Calu3 (cell line): ENCODE data around the gene ZWILCH. TPM values are rescaled to one million over a fixed set of nuclear protein-coding genes. Genes with fewer than 3 reads are reported as not detected.
"Not testable (repeated sequence)": the region's sequence is repeated elsewhere in the genome, so short reads cannot be mapped to it uniquely, and the experiment has no call there.

Experiments
- BruUV-seq: library from RNA; stranded (reverse); fragments of 400-500 nt; replicated peaks from 2 replicates; lab custom pipeline; 2021; lab: Mats Ljungman, UMichigan
- CTCF ChIA-PET: fragments of 300-600 bp; sonication (Branson Sonifier 250); formaldehyde crosslinking; loops from one replicate; lab custom pipeline; 2022; ENCODE audit warnings: antibody characterized with exemption; lab: Charles Lee
- DNase-seq: peaks from one replicate; pipeline ENCODE4 v3.0.0; 2022
- H3K27ac Mint-ChIP-seq: one replicate; pipeline ENCODE4 v1.8.0; 2022; ENCODE audit warnings: mixed read lengths; ENCODE audit not compliant: unreplicated experiment
- H3K27me3 Mint-ChIP-seq: one replicate; pipeline ENCODE4 v1.8.0; 2022; ENCODE audit warnings: mixed read lengths; ENCODE audit not compliant: unreplicated experiment
- H3K36me3 Mint-ChIP-seq: one replicate; pipeline ENCODE4 v1.8.0; 2022; ENCODE audit warnings: mild to moderate bottlenecking, moderate library complexity, mixed read lengths; ENCODE audit not compliant: insufficient read depth, unreplicated experiment
- H3K4me1 Mint-ChIP-seq: one replicate; pipeline ENCODE4 v1.8.0; 2022; ENCODE audit warnings: mild to moderate bottlenecking, low read depth, mixed read lengths; ENCODE audit not compliant: unreplicated experiment
- H3K4me3 Mint-ChIP-seq: one replicate; pipeline ENCODE4 v1.8.0; 2022; ENCODE audit warnings: mild to moderate bottlenecking, low read depth, moderate library complexity, mixed read lengths; ENCODE audit not compliant: unreplicated experiment
- H3K9me3 Mint-ChIP-seq: one replicate; pipeline ENCODE4 v1.8.0; 2022; ENCODE audit warnings: low read depth, mixed read lengths; ENCODE audit not compliant: unreplicated experiment
- intact Hi-C: fragments of 100-400 bp; cut with micrococcal nuclease; formaldehyde crosslinking; loops from one replicate; pipeline ENCODE4 v1.10.0; 2022; ENCODE audit not compliant: unreplicated experiment
- total RNA-seq: library from RNA; stranded (reverse); gene quantifications from 2 replicates; pipeline ENCODE4 v1.2.3, GENCODE V29; 2022
- TF ChIP-seq, protein P1 (sequence below): fragments of 200-600 bp; IDR thresholded peaks from one replicate; pipeline ENCODE4 v1.8.0; 2022; ENCODE audit warnings: antibody characterized with exemption; ENCODE audit not compliant: unreplicated experiment

Gene ZWILCH
- total RNA-seq, 1 experiment from 2014 or later: 34.5 TPM

DNA sequence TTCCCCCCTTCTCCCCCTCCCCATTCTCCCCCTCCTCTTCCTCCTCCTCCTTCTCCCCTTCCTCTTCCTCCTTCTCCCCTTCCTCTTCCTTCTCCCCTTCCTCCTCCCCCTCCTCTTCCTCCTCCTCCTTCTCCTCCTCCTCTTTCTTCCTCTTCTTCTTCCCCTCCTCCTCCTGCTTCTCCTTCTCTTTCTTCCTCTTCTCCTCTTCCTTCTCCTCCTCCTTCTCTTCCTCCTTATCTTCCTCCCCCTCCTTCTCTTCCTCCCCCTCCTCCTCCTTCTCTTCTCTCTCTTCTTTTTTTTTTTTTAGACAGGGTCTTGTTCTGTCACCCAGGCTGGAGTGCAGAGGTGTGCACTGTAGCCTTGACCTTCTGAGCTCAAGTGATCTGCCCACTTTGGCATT, 81.9 kb downstream of the ZWILCH start:
- no TSS peak for BruUV-seq
- Mint-ChIP-seq H3K4me3 (no peak overlapping the region), H3K27ac (no peak overlapping the region), H3K27me3 (peaks cover 32% of the 10 kb centered on the region), H3K4me1 (peaks cover 7% of the 10 kb centered on the region), H3K9me3 (no peaks in the 10 kb centered on the region), H3K36me3 (no peaks in the 10 kb centered on the region)
- CTCF ChIA-PET: interaction anchor here (0.7 kb wide), 2 partner anchors 37 to 202 kb away, joined by 5 to 6 read pairs; no protein-coding TSS in a partner anchor
- TF ChIP-seq, protein P1, sequence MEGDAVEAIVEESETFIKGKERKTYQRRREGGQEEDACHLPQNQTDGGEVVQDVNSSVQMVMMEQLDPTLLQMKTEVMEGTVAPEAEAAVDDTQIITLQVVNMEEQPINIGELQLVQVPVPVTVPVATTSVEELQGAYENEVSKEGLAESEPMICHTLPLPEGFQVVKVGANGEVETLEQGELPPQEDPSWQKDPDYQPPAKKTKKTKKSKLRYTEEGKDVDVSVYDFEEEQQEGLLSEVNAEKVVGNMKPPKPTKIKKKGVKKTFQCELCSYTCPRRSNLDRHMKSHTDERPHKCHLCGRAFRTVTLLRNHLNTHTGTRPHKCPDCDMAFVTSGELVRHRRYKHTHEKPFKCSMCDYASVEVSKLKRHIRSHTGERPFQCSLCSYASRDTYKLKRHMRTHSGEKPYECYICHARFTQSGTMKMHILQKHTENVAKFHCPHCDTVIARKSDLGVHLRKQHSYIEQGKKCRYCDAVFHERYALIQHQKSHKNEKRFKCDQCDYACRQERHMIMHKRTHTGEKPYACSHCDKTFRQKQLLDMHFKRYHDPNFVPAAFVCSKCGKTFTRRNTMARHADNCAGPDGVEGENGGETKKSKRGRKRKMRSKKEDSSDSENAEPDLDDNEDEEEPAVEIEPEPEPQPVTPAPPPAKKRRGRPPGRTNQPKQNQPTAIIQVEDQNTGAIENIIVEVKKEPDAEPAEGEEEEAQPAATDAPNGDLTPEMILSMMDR: no peak
- intact Hi-C loops: no loop called here
- no peak for DNase-seq

DNA sequence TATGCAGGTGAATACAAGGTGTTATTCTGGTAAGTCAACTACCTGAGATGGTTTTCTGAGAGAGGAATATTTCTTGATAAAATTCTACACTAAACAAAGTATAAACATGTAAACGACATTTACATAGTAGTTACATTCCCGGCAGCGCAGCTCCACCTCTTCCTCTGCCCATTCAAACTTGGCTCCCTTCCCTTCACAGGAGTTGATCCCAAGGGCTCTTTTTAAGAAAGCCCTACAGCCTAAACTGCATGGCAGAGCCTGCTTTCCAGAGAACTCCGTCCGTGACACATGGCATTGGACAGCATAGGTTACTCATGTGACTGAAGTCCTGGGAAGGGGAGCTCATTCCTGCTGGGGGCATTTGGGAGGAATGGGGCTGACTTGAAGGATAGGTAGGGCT, 82.6 kb downstream of the ZWILCH start:
- no peak for DNase-seq
- TF ChIP-seq, protein P1: no peak
- Mint-ChIP-seq H3K27ac (no peak overlapping the region), H3K4me1 (peaks cover 12% of the 10 kb centered on the region), H3K36me3 (no peaks in the 10 kb centered on the region), H3K4me3 (no peak overlapping the region), H3K9me3 (no peaks in the 10 kb centered on the region), H3K27me3 (peaks cover 32% of the 10 kb centered on the region)
- intact Hi-C loops: no loop called here
- CTCF ChIA-PET: interaction anchor here (0.7 kb wide), 2 partner anchors 36 to 201 kb away, joined by 5 to 6 read pairs; no protein-coding TSS in a partner anchor
- no TSS peak for BruUV-seq

DNA sequence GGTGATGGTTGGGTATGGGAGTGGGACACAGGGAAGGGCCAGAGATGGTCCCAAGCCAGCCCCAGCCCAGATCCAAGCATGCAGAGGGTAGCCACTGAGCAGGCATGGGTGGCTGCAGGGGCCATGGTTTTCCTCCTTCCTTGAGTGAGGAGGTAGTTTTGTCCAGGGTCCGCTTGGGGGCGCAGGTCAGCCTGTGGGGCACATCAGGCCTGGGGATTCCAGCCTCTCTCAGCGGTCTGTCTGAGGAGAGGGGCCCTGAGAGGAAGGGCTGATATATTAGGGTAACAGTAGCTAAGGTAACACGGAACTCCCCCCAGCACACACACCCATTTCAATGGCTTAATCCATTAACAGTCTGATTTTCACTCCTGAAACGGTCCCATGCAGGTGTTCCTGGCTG, 83.4 kb downstream of the ZWILCH start:
- no peak for DNase-seq
- Mint-ChIP-seq H3K4me1 (peaks cover 15% of the 10 kb centered on the region), H3K36me3 (no peaks in the 10 kb centered on the region), H3K9me3 (no peaks in the 10 kb centered on the region), H3K4me3 (no peak overlapping the region), H3K27ac (no peak overlapping the region), H3K27me3 (peaks cover 32% of the 10 kb centered on the region)
- CTCF ChIA-PET: no interaction called here
- intact Hi-C loops: no loop called here
- TF ChIP-seq, protein P1: no peak
- BruUV-seq: no TSS peak

DNA sequence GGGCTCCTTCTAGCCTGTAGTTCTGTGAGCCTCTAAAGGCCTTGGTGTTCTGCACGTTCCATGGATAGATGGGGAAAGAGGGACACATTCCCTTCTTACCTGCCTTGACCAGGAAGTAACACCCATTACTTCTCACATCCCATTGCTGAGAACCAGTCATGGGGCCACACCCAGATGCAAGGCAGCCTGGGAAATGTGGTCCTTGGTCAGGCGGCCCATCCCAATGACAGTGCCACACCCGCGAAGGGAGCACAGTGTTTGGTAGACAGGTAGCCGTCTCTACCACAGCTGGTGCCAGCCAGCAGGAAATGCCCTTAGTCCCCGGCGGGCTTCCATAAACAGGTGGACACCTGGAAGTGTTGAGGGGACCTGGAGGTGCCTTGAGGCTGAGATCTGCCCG, 83.8 kb downstream of the ZWILCH start:
- no peak overlapping the region for H3K4me3 Mint-ChIP-seq
- TF ChIP-seq, protein P1: no peak
- no peaks in the 10 kb centered on the region for H3K36me3 Mint-ChIP-seq
- H3K27me3 Mint-ChIP-seq: peaks cover 32% of the 10 kb centered on the region
- no peak overlapping the region for H3K27ac Mint-ChIP-seq
- H3K4me1 Mint-ChIP-seq: peaks cover 15% of the 10 kb centered on the region
- BruUV-seq: no TSS peak
- CTCF ChIA-PET: no interaction called here
- intact Hi-C loops: no loop called here
- DNase-seq: no peak
- no peaks in the 10 kb centered on the region for H3K9me3 Mint-ChIP-seq

DNA sequence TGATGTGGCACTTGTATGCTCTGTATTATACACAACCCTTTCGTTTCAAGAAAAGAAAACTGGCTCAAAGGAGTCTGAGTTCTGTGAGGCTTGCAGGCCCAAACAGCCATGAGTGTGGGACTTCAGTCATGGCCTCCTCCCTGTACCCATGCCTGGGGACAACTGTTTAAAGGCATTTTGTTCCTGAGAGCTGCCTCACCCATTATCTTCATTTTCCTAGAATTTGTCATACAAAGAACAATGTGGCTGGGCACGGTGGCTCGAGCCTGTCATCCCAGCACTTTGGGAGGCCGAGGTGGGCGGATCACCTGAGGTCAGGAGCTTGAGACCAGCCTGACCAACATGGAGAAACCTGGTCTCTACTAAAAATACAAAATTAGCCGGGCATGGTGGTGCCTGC, 84.3 kb downstream of the ZWILCH start:
- H3K9me3 Mint-ChIP-seq, H3K36me3 Mint-ChIP-seq, H3K4me3 Mint-ChIP-seq, intact Hi-C loops, CTCF ChIA-PET, BruUV-seq, H3K27ac Mint-ChIP-seq, DNase-seq: not testable (repeated sequence)
- peaks cover 19% of the 10 kb centered on the region for H3K4me1 Mint-ChIP-seq
- peaks cover 32% of the 10 kb centered on the region for H3K27me3 Mint-ChIP-seq
